ENCODE measurements around the gene UGT1A4. TPM values are rescaled to one million over a fixed set of nuclear protein-coding genes. Genes with fewer than 3 reads are reported as not detected.

The UGT1A4 gene
- total and polyA plus RNA-seq, 9 of the 15 experiments (the other 6 are each of a cell fraction or from before 2014, with no cell fraction given), result not detected

GRCh38 chr2:233706720-233707119, 11.8 kb upstream of the UGT1A4 start:
- CTCF ChIA-PET (ENCODE audit: low intra/inter-chr PET ratio), result no interaction called here
- Histone ChIP-seq H3K4me2 (ENCODE audit: insufficient read depth, low read length) (no peak overlapping the region), H3K79me2 (ENCODE audit: control insufficient read depth, insufficient read depth, low read length) (no peaks in the 10 kb centered on the region), H3K27ac (ENCODE audit: extremely low read depth, low read depth, low read length) (no peak overlapping the region), H2AFZ (ENCODE audit: low read depth, low read length) (no peak overlapping the region), H3K27me3 (ENCODE audit: control insufficient read depth in 2 of 2, insufficient read depth in 2 of 2, low read length in 2 of 2) (peaks cover 0 to 4% of the 10 kb centered on the region in 2 experiments; a peak in 1 of 5 replicates), H3K36me3 (ENCODE audit: control insufficient read depth, insufficient read depth, low read length) (no peaks in the 10 kb centered on the region), H3K9me3 (replicated peaks; ENCODE audit: control insufficient read depth, insufficient read depth, low read depth, low read length) (no peaks in the 10 kb centered on the region), H4K20me1 (replicated peaks; ENCODE audit: control insufficient read depth, insufficient read depth, low read length) (no peaks in the 10 kb centered on the region), H3K9me1 (ENCODE audit: control insufficient read depth, insufficient read depth, low read length) (no peaks in the 10 kb centered on the region), H3K9ac (ENCODE audit: insufficient read depth in 1 of 2, low read depth in 2 of 2, low read length in 2 of 2) (no peak overlapping the region), H3K4me1 (replicated peaks in 1 of 2; ENCODE audit: control insufficient read depth in 2 of 2, insufficient read depth in 2 of 2, low read length in 2 of 2) (no peaks in the 10 kb centered on the region), H3K4me3 (no peak overlapping the region)
- no TSS peak for BruUV-seq (replicated peaks)
- POLR2A ChIA-PET, result no interaction called here
- intact Hi-C loops (cut with micrococcal nuclease) (no loop called here), in situ Hi-C loops (cut with MboI) (no loop called here)
- FAIRE-seq, result no peak
- no peak for ATAC-seq
- DNase-seq (ENCODE audit: extremely low read depth in 1 of 4, low spot score in 3 of 4), result no peak
- 50% methylated on average over 1 of the region's 1 CpG for WGBS (ENCODE audit: insufficient coverage, low coverage, missing lambda C conversion rate)
- no peak for TF ChIP-seq ZBTB12 (CRISPR knock-in tag; IDR thresholded peaks at IDR 0.05)
- no peak for TF ChIP-seq ZNF143 (CRISPR knock-in tag; IDR thresholded peaks at IDR 0.05)
- TF ChIP-seq ZBTB43 (CRISPR knock-in tag; IDR thresholded peaks at IDR 0.05), result no peak
- TF ChIP-seq SMARCA5 (IDR thresholded peaks at IDR 0.05), result no peak
- no peak for TF ChIP-seq HMGN3 (IDR thresholded peaks at IDR 0.05; ENCODE audit: borderline replicate concordance, extremely low read depth, insufficient read length, low read depth, low read length)

Data from K562 (cell line).